Ishikawa (cell line): Measurements from ENCODE around the gene ZNF408.

ENCODE experiments used
- CEBPB ChIP-seq: IDR thresholded peaks from 2 replicates; pipeline ENCODE4 v1.6.1; 2012
- CREB1 ChIP-seq: IDR thresholded peaks from 2 replicates; pipeline ENCODE4 v1.6.1; 2012; ENCODE audit warnings: low read depth
- EGR1 ChIP-seq: IDR thresholded peaks from 2 replicates; pipeline ENCODE4 v1.6.1; 2012
- EP300 ChIP-seq: IDR thresholded peaks from 2 replicates; pipeline ENCODE4 v1.6.1; 2012; ENCODE audit warnings: borderline replicate concordance
- FOXM1 ChIP-seq: IDR thresholded peaks from 2 replicates; pipeline ENCODE4 v1.6.1; 2012; ENCODE audit warnings: low read depth, borderline replicate concordance
- MAX ChIP-seq: IDR thresholded peaks from 2 replicates; pipeline ENCODE4 v1.6.1; 2012
- NFIC ChIP-seq: IDR thresholded peaks from 2 replicates; pipeline ENCODE4 v1.6.1; 2012
- RAD21 ChIP-seq: IDR thresholded peaks from 2 replicates; pipeline ENCODE4 v1.6.1; 2012; ENCODE audit warnings: low read depth
- REST ChIP-seq: IDR thresholded peaks from 2 replicates; pipeline ENCODE4 v1.6.1; 2012; ENCODE audit warnings: low read depth, mild to moderate bottlenecking
- TAF1 ChIP-seq: IDR thresholded peaks from 2 replicates; pipeline ENCODE4 v1.6.1; 2012; ENCODE audit warnings: low read depth, mild to moderate bottlenecking
- TCF12 ChIP-seq: IDR thresholded peaks from 2 replicates; pipeline ENCODE4 v1.6.1; 2012; ENCODE audit warnings: low read depth
- TEAD4 ChIP-seq: IDR thresholded peaks from 2 replicates; pipeline ENCODE4 v1.6.1; 2012
- YY1 ChIP-seq: IDR thresholded peaks from 2 replicates; pipeline ENCODE4 v1.6.1; 2012; ENCODE audit warnings: low read depth
- ZBTB7A ChIP-seq: IDR thresholded peaks from 2 replicates; pipeline ENCODE4 v1.6.1; 2012; ENCODE audit warnings: low read depth
- TF ChIP-seq, protein P1 (sequence below): IDR thresholded peaks from 2 replicates; pipeline ENCODE4 v1.6.1; 2012

The ZNF408 gene

GRCh38 chr11:46728659-46729040 lies 27.8 kb downstream of the ZNF408 start:
- TF ChIP-seq CEBPB (no peak), EGR1 (no peak), TEAD4 (no peak), EP300 (no peak), RAD21 (no peak), CREB1 (no peak), FOXM1 (no peak)
- TF ChIP-seq, protein P1, sequence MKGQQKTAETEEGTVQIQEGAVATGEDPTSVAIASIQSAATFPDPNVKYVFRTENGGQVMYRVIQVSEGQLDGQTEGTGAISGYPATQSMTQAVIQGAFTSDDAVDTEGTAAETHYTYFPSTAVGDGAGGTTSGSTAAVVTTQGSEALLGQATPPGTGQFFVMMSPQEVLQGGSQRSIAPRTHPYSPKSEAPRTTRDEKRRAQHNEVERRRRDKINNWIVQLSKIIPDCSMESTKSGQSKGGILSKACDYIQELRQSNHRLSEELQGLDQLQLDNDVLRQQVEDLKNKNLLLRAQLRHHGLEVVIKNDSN, result no peak

DNA sequence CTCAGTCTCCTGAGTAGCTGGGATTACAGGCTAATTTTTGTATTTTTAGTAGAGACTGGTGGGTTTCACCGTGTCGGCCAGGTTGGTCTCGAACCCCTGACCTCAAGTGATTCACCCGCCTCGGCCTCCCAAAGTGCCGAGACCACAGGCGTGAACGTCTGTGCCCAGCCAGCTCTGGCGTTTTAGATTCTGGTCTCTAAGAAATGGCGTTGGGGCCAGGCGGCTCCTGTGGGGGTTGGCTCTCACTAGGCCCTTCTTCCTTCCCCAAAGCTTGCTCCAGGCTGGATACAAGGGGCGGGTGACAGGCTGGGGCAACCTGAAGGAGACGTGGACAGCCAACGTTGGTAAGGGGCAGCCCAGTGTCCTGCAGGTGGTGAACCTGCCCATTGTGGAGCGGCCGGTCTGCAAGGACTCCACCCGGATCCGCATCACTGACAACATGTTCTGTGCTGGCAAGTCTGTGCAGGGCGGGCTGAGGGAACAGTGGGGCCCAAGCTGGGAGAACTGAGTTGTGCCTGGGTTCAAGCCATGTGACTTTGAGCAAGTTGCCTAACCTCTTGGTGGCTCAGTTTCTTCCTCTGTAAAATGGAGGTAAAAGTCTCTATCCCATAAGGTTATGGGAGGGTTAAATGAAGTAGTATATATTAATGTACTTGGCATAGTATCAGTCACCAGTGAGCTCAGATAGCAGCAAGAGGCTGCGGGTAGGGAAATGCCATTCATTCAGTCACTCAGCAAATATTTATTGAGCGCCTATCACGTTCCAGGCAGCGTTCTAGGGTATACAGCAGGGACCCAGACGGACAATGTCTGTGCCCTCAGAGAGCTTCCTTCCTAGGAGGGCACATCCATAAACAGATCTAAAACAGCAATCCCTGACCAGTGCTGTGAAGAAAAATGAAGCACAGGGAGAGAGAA lies 28.5 kb downstream of the ZNF408 start:
- TF ChIP-seq TCF12, result no peak
- TF ChIP-seq MAX, result no peak
- TF ChIP-seq TEAD4, result no peak
- TF ChIP-seq EGR1, result no peak
- no peak for TF ChIP-seq YY1
- no peak for TF ChIP-seq TAF1

DNA sequence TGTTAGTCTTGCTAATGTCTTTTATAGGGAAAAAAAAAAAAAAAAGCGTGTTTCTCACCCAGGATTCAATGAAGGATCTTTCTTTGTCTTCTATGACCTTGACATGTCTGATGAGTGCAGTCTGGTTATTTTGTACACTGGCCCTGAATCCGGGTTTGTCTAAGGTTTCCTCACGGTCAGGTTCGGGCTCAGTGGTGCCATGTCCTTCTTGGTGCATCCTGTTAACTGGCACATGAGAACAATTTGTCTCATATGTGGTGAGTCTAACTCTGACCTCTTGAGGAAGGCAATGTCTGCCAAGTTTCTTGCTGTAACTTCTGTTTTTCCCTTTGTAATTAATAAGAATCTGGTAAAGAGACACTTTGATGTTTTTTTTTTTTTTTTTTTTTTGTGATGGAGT lies 30.7 kb downstream of the ZNF408 start:
- no peak for TF ChIP-seq REST
- no peak for TF ChIP-seq EP300
- no peak for TF ChIP-seq NFIC
- TF ChIP-seq ZBTB7A, result no peak
- TF ChIP-seq MAX, result no peak
- TF ChIP-seq CREB1, result no peak
- no peak for TF ChIP-seq YY1
- TF ChIP-seq FOXM1, result no peak
- TF ChIP-seq, protein P1, result no peak
- TF ChIP-seq CEBPB, result no peak
- TF ChIP-seq RAD21, result no peak
- TF ChIP-seq EGR1, result no peak
- TF ChIP-seq TAF1, result no peak
- no peak for TF ChIP-seq TEAD4
- no peak for TF ChIP-seq TCF12

- TF ChIP-seq EP300, result no peak
- TF ChIP-seq FOXM1, result no peak
- TF ChIP-seq NFIC, result no peak
- TF ChIP-seq, protein P1, result no peak
- no peak for TF ChIP-seq EGR1
- TF ChIP-seq TCF12, result no peak
- TF ChIP-seq REST, result no peak
- TF ChIP-seq ZBTB7A, result no peak
- no peak for TF ChIP-seq TAF1
- TF ChIP-seq RAD21, result no peak
- TF ChIP-seq TEAD4, result no peak
- TF ChIP-seq CREB1, result no peak
Observed at GRCh38 chr11:46733234-46733633, 32.4 kb downstream of the ZNF408 start.

- no peak for TF ChIP-seq FOXM1
- TF ChIP-seq NFIC, result no peak
- TF ChIP-seq CREB1, result no peak
- no peak for TF ChIP-seq TEAD4
- no peak for TF ChIP-seq TAF1
- TF ChIP-seq EGR1, result no peak
- no peak for TF ChIP-seq ZBTB7A
- TF ChIP-seq RAD21, result no peak
- TF ChIP-seq EP300, result no peak
- no peak for TF ChIP-seq YY1
- TF ChIP-seq CEBPB, result no peak
- TF ChIP-seq MAX, result no peak
- no peak for TF ChIP-seq TCF12
- TF ChIP-seq REST, result no peak
- TF ChIP-seq, protein P1, result no peak
Observed at GRCh38 chr11:46736146-46736545, 35.3 kb downstream of the ZNF408 start.
